ENCODE results near the gene FAM210A. TPM values are rescaled to one million over a fixed set of nuclear protein-coding genes. Genes with fewer than 3 reads are reported as not detected.

FAM210A gene
- total RNA-seq, 1 donor from 2014 or later: 52.0 TPM

DNA sequence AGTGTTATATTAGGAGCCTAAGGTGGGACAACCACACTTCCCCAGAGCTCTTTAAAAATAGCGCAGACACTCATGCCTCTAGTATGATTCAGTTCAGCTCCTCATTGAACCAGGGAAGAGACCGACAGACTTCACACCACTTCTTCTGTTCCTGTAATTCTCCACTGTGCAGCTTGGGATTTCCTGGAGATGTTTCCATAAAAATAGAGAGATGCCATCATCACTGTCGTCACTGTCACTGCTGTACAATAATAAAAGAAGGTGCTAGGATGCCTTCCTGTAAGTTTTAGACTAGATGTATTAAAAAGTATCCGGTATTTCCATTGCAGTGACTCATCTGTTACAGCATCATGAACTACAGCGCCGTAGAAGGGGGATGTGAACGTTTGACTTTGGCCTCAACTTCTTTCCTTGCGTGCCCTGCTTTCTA, 110.9 kb downstream of the FAM210A start:
- DNase-seq: no peak
- peak; percentile 63 for ATAC-seq
- intact Hi-C loops (cut with micrococcal nuclease): loop anchor here (10.0 kb wide), 1 partner anchor 61 kb away; no protein-coding TSS in a partner anchor

DNA sequence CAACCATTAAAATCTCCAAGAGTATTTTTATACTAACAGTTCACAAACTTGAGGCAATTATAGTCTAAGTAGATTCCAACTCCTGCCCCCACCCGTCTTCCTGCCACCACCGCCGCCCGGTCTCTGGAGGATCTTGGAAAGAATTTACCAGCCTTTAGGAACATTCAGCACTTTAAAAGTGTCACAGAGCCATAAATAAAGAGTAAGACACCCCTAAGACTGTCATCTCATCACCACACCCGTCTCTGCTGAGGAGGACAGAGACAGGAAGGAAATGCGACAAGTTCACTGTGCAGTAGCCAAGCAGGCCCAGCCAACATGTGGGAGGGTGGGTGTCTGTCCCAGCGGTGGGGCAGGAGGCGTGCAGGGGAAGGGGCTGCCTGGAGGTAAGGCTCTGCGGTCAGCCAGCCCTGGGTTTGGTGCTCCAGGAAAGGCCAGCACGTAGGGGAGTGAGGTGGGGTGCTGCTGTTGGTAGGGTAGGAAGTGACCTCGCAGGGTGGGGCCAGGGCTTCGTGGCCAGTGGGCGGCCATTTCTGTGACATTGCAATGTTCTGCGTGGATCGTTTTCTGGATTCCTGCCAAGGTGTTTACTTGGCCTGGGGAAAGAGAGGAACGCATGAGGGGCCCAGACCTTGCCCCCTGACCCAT, 111.6 kb downstream of the FAM210A start:
- peak; percentile 22 for ATAC-seq
- intact Hi-C loops (cut with micrococcal nuclease): loop anchor here (10.0 kb wide), 1 partner anchor 60 kb away; no protein-coding TSS in a partner anchor
- DNase-seq: peak; percentile 52

DNA sequence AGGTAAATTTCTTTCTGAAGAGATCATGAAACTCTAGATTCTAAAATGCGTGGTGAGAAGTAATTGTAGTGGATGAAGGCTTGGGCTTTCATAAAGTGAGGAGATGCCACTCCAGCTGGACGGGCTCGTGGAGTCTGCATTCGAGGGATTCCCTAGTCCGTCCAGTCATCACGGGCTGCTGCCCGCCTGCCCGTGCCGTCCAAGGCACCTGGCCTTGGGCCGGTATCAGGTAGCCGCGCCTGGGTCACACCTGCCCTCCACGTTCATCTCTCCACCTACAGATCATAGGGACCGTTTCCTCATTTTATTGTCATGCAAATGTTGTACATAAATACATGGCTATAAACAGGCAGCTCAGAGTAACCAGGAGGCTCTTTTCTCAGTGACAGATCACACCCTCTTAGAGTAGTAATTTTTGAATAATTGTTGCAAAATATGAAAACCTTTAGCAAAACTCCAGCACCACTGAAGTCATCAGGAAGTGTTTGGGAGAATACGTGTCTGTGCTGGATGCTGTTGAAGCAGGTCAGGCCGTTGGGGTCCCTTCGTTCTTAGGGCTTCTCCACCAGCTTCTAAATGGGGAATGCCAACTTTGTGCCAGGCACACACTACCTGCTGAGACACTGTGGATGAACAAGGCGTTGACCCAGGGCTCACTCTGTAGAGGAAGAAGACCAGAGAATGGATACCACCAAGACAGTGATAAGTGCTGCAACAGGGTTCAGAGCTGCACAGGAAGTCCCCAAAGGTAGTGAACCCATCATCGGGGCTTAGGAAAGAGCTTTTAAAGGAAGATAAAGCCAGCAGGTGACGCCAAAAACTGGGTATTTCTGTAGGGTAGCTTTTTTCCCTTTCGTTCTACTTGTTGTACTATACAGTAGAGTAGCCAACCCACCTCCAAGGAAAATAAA, 112.5 kb downstream of the FAM210A start:
- DNase-seq (no peak), ATAC-seq (no peak)
- intact Hi-C loops (cut with micrococcal nuclease): loop anchor here (10.0 kb wide), 1 partner anchor 59 kb away; no protein-coding TSS in a partner anchor

Other genes starting within 250 kb of the FAM210A start
- gene RNMT, start 115 bp upstream of the FAM210A start, total RNA-seq: 20.0 TPM
- gene MC5R, start 97.6 kb upstream of the FAM210A start, total RNA-seq: not detected
- gene MC2R, start 189.0 kb upstream of the FAM210A start, total RNA-seq: not detected